ENCODE data around the gene CNTNAP5.

The CNTNAP5 gene

GRCh38 chr2:124693156-124693555, 668.1 kb downstream of the CNTNAP5 start:
- no peak for DNase-seq (ENCODE audit: low read depth)
- no peak for TF ChIP-seq CTCF (IDR thresholded peaks at IDR 0.05; ENCODE audit: low read depth, low read length, missing control alignments)
- in situ Hi-C loops (cut with HindIII; ENCODE audit: low sequenced_read_pairs): no loop called here
- H3K4me3 ChIP-seq (ENCODE audit: low read depth, low read length): no peak overlapping the region

GRCh38 chr2:124698979-124699565, 674.0 kb downstream of the CNTNAP5 start:
- in situ Hi-C loops (cut with HindIII; ENCODE audit: low sequenced_read_pairs): no loop called here
- TF ChIP-seq CTCF (IDR thresholded peaks at IDR 0.05; ENCODE audit: low read depth, low read length, missing control alignments): no peak
- no peak for DNase-seq (ENCODE audit: low read depth)
- H3K4me3 ChIP-seq (ENCODE audit: low read depth, low read length): no peak overlapping the region

- in situ Hi-C loops (cut with HindIII; ENCODE audit: low sequenced_read_pairs): no loop called here
- no peak for TF ChIP-seq CTCF (IDR thresholded peaks at IDR 0.05; ENCODE audit: low read depth, low read length, missing control alignments)
- DNase-seq (ENCODE audit: low read depth): no peak
- H3K4me3 ChIP-seq (ENCODE audit: low read depth, low read length): no peak overlapping the region
These were observed 677.7 kb downstream of the CNTNAP5 start for GRCh38 chr2:124702777-124703176.

- TF ChIP-seq CTCF (IDR thresholded peaks at IDR 0.05; ENCODE audit: low read depth, low read length, missing control alignments): no peak
- H3K4me3 ChIP-seq (ENCODE audit: low read depth, low read length): no peak overlapping the region
- in situ Hi-C loops (cut with HindIII; ENCODE audit: low sequenced_read_pairs): no loop called here
- no peak for DNase-seq (ENCODE audit: low read depth)
These were observed 679.2 kb downstream of the CNTNAP5 start for GRCh38 chr2:124704071-124704925.

- no peak for DNase-seq (ENCODE audit: low read depth)
- no peak for TF ChIP-seq CTCF (IDR thresholded peaks at IDR 0.05; ENCODE audit: low read depth, low read length, missing control alignments)
- in situ Hi-C loops (cut with HindIII; ENCODE audit: low sequenced_read_pairs): no loop called here
These were observed 683.6 kb downstream of the CNTNAP5 start for GRCh38 chr2:124708661-124709060.

GRCh38 chr2:124713969-124714368, 688.9 kb downstream of the CNTNAP5 start:
- no peak for DNase-seq (ENCODE audit: low read depth)
- no peak for TF ChIP-seq CTCF (IDR thresholded peaks at IDR 0.05; ENCODE audit: low read depth, low read length, missing control alignments)
- no peak overlapping the region for H3K4me3 ChIP-seq (ENCODE audit: low read depth, low read length)
- in situ Hi-C loops (cut with HindIII; ENCODE audit: low sequenced_read_pairs): no loop called here

More at GRCh38 chr2:124708661-124709060, 683.6 kb downstream of the CNTNAP5 start:
- H3K4me3 ChIP-seq (ENCODE audit: low read depth, low read length): no peak overlapping the region
